ENCODE measurements around the gene ARHGAP31.

- no peak for TF ChIP-seq POLR2A (IDR thresholded peaks at IDR 0.05)
- no peak for TF ChIP-seq CTCF (IDR thresholded peaks at IDR 0.05)
These were observed 134.4 kb downstream of the ARHGAP31 start for GRCh38 chr3:119428538-119428937.
